HCT116 (cell line): ENCODE results near the gene NID2. TPM values are rescaled to one million over a fixed set of nuclear protein-coding genes. Genes with fewer than 3 reads are reported as not detected.

ENCODE experiments used
- ATAC-seq: fragments of 200-7000 bp; cut with Tn5 transposase; 2 replicates; pipeline ENCODE4 v1.9.1; 2020; ENCODE audit warnings: mild to moderate bottlenecking, moderate library complexity
- BruUV-seq: library from RNA; stranded (reverse); fragments of 400-500 nt; replicated peaks from 2 replicates; lab custom pipeline; 2021; lab: Mats Ljungman, UMichigan
- CTCF ChIA-PET: fragments of 300-600 bp; sonication (Branson Sonifier 250); formaldehyde crosslinking; loops from one replicate; lab custom pipeline; 2021; ENCODE audit warnings: antibody characterized with exemption; lab: Charles Lee
- POLR2A ChIA-PET: fragments of 300-600, 350-600 bp; sonication (Branson Sonifier 250); formaldehyde crosslinking; loops from one replicate; lab custom pipeline; 2021; ENCODE audit warnings: antibody characterized with exemption; lab: Charles Lee
- RAD21 ChIA-PET, 2 experiments: fragments of 300-600 bp; sonication (Branson Sonifier 250); formaldehyde crosslinking; loops; one replicate each; lab custom pipeline; 2023; ENCODE audit warnings: low total read pairs in 2 of 2; ENCODE audit not compliant: uncharacterized antibody in 2 of 2, unreplicated experiment in 2 of 2, low non-redundant PET in 1 of 2; lab: Charles Lee
- DNase-seq: peaks from one replicate; pipeline ENCODE4 v3.0.0-alpha.2; 2010; ENCODE audit warnings: low read depth, low spot score
- H2AFZ ChIP-seq: fragments of 200-600 bp; shearing (Covaris generic), sonication (generic); 2 replicates; pipeline ENCODE4 v1.6.1; 2017; ENCODE audit warnings: low read depth, mixed run types, mixed read lengths, antibody characterized with exemption, low read length; ENCODE audit not compliant: poor library complexity, severe bottlenecking
- H3K27ac ChIP-seq: 2 replicates; pipeline ENCODE4 v1.5.1; 2012; ENCODE audit warnings: low read depth, low read length
- H3K27me3 ChIP-seq: fragments of 200-600 bp; sonication (generic); 2 replicates; pipeline ENCODE4 v1.6.1; 2016; ENCODE audit warnings: mixed run types, low read length, mixed read lengths; ENCODE audit not compliant: insufficient read depth
- H3K36me3 ChIP-seq, 2 experiments: fragments of 200-500 bp in 1 of 2; fragments of 200-600 bp in 1 of 2; sonication (Bioruptor generic) in 1 of 2; sonication (generic) in 1 of 2; 2 replicates each; pipeline versions ENCODE4 v1.5.1 to v1.6.1; 2014 to 2016; ENCODE audit warnings: low read length in 2 of 2, inconsistent platforms in 1 of 2, mixed read lengths in 1 of 2, mixed run types in 1 of 2; ENCODE audit not compliant: insufficient read depth in 2 of 2, control insufficient read depth in 1 of 2
- H3K4me1 ChIP-seq, 2 experiments: fragments of 200-600 bp in 1 of 2; sonication (generic) in 1 of 2; 2 replicates each; pipeline versions ENCODE4 v1.5.1 to v1.6.1; 2012 to 2017; ENCODE audit warnings: low read length in 2 of 2, inconsistent platforms in 1 of 2, mild to moderate bottlenecking in 1 of 2, mixed read lengths in 1 of 2, mixed run types in 1 of 2, moderate library complexity in 1 of 2; ENCODE audit not compliant: insufficient read depth in 2 of 2, control insufficient read depth in 1 of 2
- H3K4me2 ChIP-seq: fragments of 200-600 bp; sonication (generic); 2 replicates; pipeline ENCODE4 v1.6.1; 2017; ENCODE audit warnings: mixed run types, low read length, mixed read lengths
- H3K4me3 ChIP-seq, 2 experiments: fragments of 200-600 bp in 1 of 2; sonication (generic) in 1 of 2; replicated peaks in 1 of 2; 2 replicates each; pipeline ENCODE4 v1.5.1; 2011 to 2016; ENCODE audit warnings: low read length in 2 of 2, control low read depth in 1 of 2, low read depth in 1 of 2, mild to moderate bottlenecking in 1 of 2, mixed read lengths in 1 of 2, mixed run types in 1 of 2
- H3K79me2 ChIP-seq: fragments of 200-600 bp; sonication (generic); 2 replicates; pipeline ENCODE4 v1.6.1; 2017; ENCODE audit warnings: mild to moderate bottlenecking, mixed run types, low read length, moderate library complexity, mixed read lengths; ENCODE audit not compliant: insufficient read depth
- H3K9ac ChIP-seq: fragments of 200-600 bp; sonication (generic); 2 replicates; pipeline ENCODE4 v1.6.1; 2016; ENCODE audit warnings: low read length, mixed read lengths
- H3K9me2 ChIP-seq: fragments of 200-600 bp; sonication (generic), shearing (Covaris generic); 2 replicates; pipeline ENCODE4 v1.6.1; 2017; ENCODE audit warnings: mixed run types, mild to moderate bottlenecking, moderate library complexity; ENCODE audit not compliant: insufficient read depth
- H3K9me3 ChIP-seq, 2 experiments: fragments of 200-500 bp in 1 of 2; fragments of 200-600 bp in 1 of 2; sonication (Bioruptor generic) in 1 of 2; sonication (generic) in 1 of 2; 2 replicates each; pipeline ENCODE4 v1.6.1; 2014 to 2017; ENCODE audit warnings: low read length in 2 of 2, mixed read lengths in 2 of 2, inconsistent platforms in 1 of 2, low read depth in 1 of 2, mild to moderate bottlenecking in 1 of 2, mixed run types in 1 of 2, moderate library complexity in 1 of 2; ENCODE audit not compliant: control insufficient read depth in 1 of 2, insufficient read depth in 1 of 2
- H4K20me1 ChIP-seq: fragments of 200-600 bp; sonication (generic), shearing (Covaris generic); 2 replicates; pipeline ENCODE4 v1.6.1; 2017; ENCODE audit warnings: mixed run types, mild to moderate bottlenecking, moderate library complexity; ENCODE audit not compliant: insufficient read depth
- CEBPB ChIP-seq: IDR thresholded peaks from 2 replicates; pipeline ENCODE4 v1.6.1; 2012; ENCODE audit warnings: low read depth
- CTCF ChIP-seq, 3 experiments: fragments of 200-600 bp in 1 of 3; sonication (generic) in 1 of 3; IDR thresholded peaks in 2 of 3; conservative IDR thresholded peaks in 1 of 3; 2 replicates each; pipeline ENCODE4 v1.5.1; 2012 to 2017; ENCODE audit warnings: low read depth in 2 of 3, low read length in 2 of 3, antibody characterized with exemption in 1 of 3, borderline replicate concordance in 1 of 3, control low read depth in 1 of 3, mild to moderate bottlenecking in 1 of 3, mixed read lengths in 1 of 3, mixed run types in 1 of 3, moderate library complexity in 1 of 3; ENCODE audit not compliant: insufficient read depth in 1 of 3
- EGR1 ChIP-seq: IDR thresholded peaks from 2 replicates; pipeline ENCODE4 v1.6.1; 2012; ENCODE audit warnings: low read depth
- ELF1 ChIP-seq: IDR thresholded peaks from 2 replicates; pipeline ENCODE4 v1.6.1; 2012; ENCODE audit warnings: low read depth, borderline replicate concordance
- EZH2 ChIP-seq: fragments of 200-600 bp; sonication (generic); IDR thresholded peaks from 2 replicates; pipeline ENCODE4 v1.6.1; 2017; ENCODE audit warnings: antibody characterized with exemption, mixed run types
- EZH2phosphoT487 ChIP-seq: fragments of 200-600 bp; IDR thresholded peaks from 2 replicates; pipeline ENCODE4 v1.6.1; 2018; ENCODE audit warnings: antibody characterized with exemption, borderline replicate concordance
- FOSL1 ChIP-seq: IDR thresholded peaks from 2 replicates; pipeline ENCODE4 v1.6.1; 2012; ENCODE audit warnings: low read depth
- POLR2A ChIP-seq: IDR thresholded peaks from 2 replicates; pipeline ENCODE4 v1.7.0; 2011; ENCODE audit warnings: borderline replicate concordance; ENCODE audit not compliant: insufficient read depth, insufficient read length; ENCODE audit errors: extremely low read depth
- POLR2AphosphoS5 ChIP-seq: IDR thresholded peaks from 2 replicates; pipeline ENCODE4 v1.6.1; 2011; ENCODE audit warnings: mild to moderate bottlenecking, low read depth, low read length, moderate library complexity
- RAD21 ChIP-seq: IDR thresholded peaks from 2 replicates; pipeline ENCODE4 v1.6.1; 2012; ENCODE audit warnings: low read depth, mild to moderate bottlenecking
- REST ChIP-seq: IDR thresholded peaks from 2 replicates; pipeline ENCODE4 v1.6.1; 2012; ENCODE audit warnings: low read depth
- SIN3A ChIP-seq: IDR thresholded peaks from 2 replicates; pipeline ENCODE4 v1.6.1; 2012; ENCODE audit warnings: low read depth
- SP1 ChIP-seq: IDR thresholded peaks from 2 replicates; pipeline ENCODE4 v1.6.1; 2012; ENCODE audit warnings: low read depth
- SRF ChIP-seq: IDR thresholded peaks from 2 replicates; pipeline ENCODE4 v1.6.1; 2012; ENCODE audit warnings: low read depth
- TCF7L2 ChIP-seq: IDR thresholded peaks from 2 replicates; pipeline ENCODE4 v1.7.0; 2011; ENCODE audit warnings: borderline replicate concordance, inconsistent platforms; ENCODE audit not compliant: insufficient read depth, insufficient read length; ENCODE audit errors: extremely low read depth
- YY1 ChIP-seq: IDR thresholded peaks from 2 replicates; pipeline ENCODE4 v1.6.1; 2011; ENCODE audit warnings: low read length, low read depth, moderate library complexity, mild to moderate bottlenecking; ENCODE audit not compliant: insufficient replicate concordance; ENCODE audit errors: extremely low read depth
- ZBTB33 ChIP-seq: IDR thresholded peaks from 2 replicates; pipeline ENCODE4 v1.6.1; 2011; ENCODE audit warnings: mild to moderate bottlenecking, low read length, moderate library complexity; ENCODE audit not compliant: insufficient replicate concordance; ENCODE audit errors: extremely low read depth
- ZFX ChIP-seq: fragments of 450-650 bp; IDR thresholded peaks from 2 replicates; pipeline ENCODE4 v1.6.1; 2017
- intact Hi-C: fragments of 100-400 bp; cut with micrococcal nuclease; formaldehyde crosslinking; loops from 2 replicates; pipeline ENCODE4 v1.10.0; 2022
- total RNA-seq: library from RNA; stranded (reverse); gene quantifications from one replicate; pipeline ENCODE4 v1.2.1, GENCODE V29; 2021; ENCODE audit not compliant: unreplicated experiment
- TF ChIP-seq, protein P1 (sequence below): IDR thresholded peaks from 2 replicates; pipeline ENCODE4 v1.6.1; 2012

The NID2 gene
- total RNA-seq, 1 experiment from 2014 or later = 0.84 TPM

- no peak for TF ChIP-seq TCF7L2
- no peak for TF ChIP-seq EZH2phosphoT487
- no peak for TF ChIP-seq ELF1
- TF ChIP-seq SRF = no peak
- TF ChIP-seq CEBPB = no peak
Observed at GRCh38 chr14:52059649-52060048, 9.2 kb downstream of the NID2 start (continued).

DNA sequence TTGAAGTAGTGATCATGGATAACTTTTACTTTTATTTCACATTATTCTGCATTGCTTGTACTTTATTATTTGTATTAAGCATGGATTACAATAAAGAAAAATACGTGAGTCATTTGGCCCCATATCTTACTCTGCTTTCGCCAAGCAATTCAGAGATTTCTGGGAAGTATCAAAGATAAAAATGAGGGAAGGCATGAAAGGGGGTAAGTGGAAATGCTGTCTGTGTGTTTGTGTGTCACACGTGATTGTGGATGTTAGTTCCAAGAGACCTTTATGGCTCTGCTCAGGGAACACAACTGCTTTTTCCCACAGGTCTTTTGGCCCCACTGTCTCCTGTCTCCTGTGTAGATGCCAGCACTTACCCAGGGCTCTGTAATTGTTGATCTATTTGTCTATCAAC, 10.5 kb downstream of the NID2 start:
- no TSS peak for BruUV-seq
- no peak for TF ChIP-seq EGR1
- TF ChIP-seq ZBTB33 = no peak
- TF ChIP-seq SP1 = no peak
- no peak for TF ChIP-seq YY1
- TF ChIP-seq SRF = no peak
- TF ChIP-seq, protein P1, sequence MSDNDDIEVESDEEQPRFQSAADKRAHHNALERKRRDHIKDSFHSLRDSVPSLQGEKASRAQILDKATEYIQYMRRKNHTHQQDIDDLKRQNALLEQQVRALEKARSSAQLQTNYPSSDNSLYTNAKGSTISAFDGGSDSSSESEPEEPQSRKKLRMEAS = no peak
- no peak for TF ChIP-seq POLR2AphosphoS5
- TF ChIP-seq EZH2phosphoT487 = no peak
- no peak for TF ChIP-seq FOSL1
- TF ChIP-seq CEBPB = no peak
- no peak for TF ChIP-seq POLR2A
- no peak for TF ChIP-seq ELF1
- no peak for TF ChIP-seq SIN3A
- TF ChIP-seq RAD21 = no peak
- TF ChIP-seq ZFX = no peak
- no peak for TF ChIP-seq EZH2
- TF ChIP-seq CTCF (IDR thresholded peaks at IDR 0.05 in 2 of 3, conservative IDR thresholded peaks at IDR 0.05 in 1 of 3; ENCODE audit: borderline replicate concordance in 1 of 3, insufficient read depth in 1 of 3, low read depth in 2 of 3, low read length in 2 of 3) = no peak
- TF ChIP-seq REST = no peak

More for the DNA sequence above, 10.5 kb downstream of the NID2 start:
- peaks cover 16% of the 10 kb centered on the region; the same call in 1 of the 2 replicates for H3K27me3 ChIP-seq
- H3K36me3 ChIP-seq = no peaks in the 10 kb centered on the region
- POLR2A ChIA-PET = no interaction called here
- intact Hi-C loops = no loop called here
- no peak overlapping the region for H2AFZ ChIP-seq
- H3K9me2 ChIP-seq = no peaks in the 10 kb centered on the region
- no peak overlapping the region for H3K4me3 ChIP-seq
- CTCF ChIA-PET = interaction anchor here (1.4 kb wide), 1 partner anchor 14 kb away, joined by 4 read pairs; no protein-coding TSS in a partner anchor
- no peak overlapping the region for H3K4me2 ChIP-seq
- no peak for DNase-seq
- H4K20me1 ChIP-seq = no peaks in the 10 kb centered on the region
- no peak overlapping the region for H3K9ac ChIP-seq
- H3K9me3 ChIP-seq = no peaks in the 10 kb centered on the region
- no peaks in the 10 kb centered on the region for H3K4me1 ChIP-seq
- H3K27ac ChIP-seq = no peak overlapping the region
- H3K79me2 ChIP-seq = no peaks in the 10 kb centered on the region
- no peak for ATAC-seq
- RAD21 ChIA-PET = no interaction called here
